Duodenal mucosa (tissue), 2 donors: Measurements from ENCODE around the gene KIAA0586.

ENCODE experiments used
- H3K27ac ChIP-seq: one replicate; pipeline ENCODE4 v1.7.0; 2013; ENCODE audit warnings: low read depth, low read length
- H3K27me3 ChIP-seq, 2 donors: one replicate each; pipeline ENCODE4 v1.7.0; 2013; ENCODE audit warnings: low read length in 2 of 2, control low read depth in 1 of 2; ENCODE audit not compliant: insufficient read depth in 2 of 2, control insufficient read depth in 1 of 2
- H3K36me3 ChIP-seq, 2 donors: one replicate each; pipeline ENCODE4 v1.7.0; 2013; ENCODE audit warnings: low read length in 2 of 2, control low read depth in 1 of 2; ENCODE audit not compliant: insufficient read depth in 2 of 2, control insufficient read depth in 1 of 2
- H3K4me1 ChIP-seq, 2 donors: one replicate each; pipeline ENCODE4 v1.7.0; 2013; ENCODE audit warnings: low read length in 2 of 2, control low read depth in 1 of 2; ENCODE audit not compliant: insufficient read depth in 2 of 2, control insufficient read depth in 1 of 2
- H3K4me3 ChIP-seq, 2 donors: one replicate each; pipeline ENCODE4 v1.7.0; 2013; ENCODE audit warnings: low read length in 2 of 2, low read depth in 1 of 2
- H3K9ac ChIP-seq, 2 donors: one replicate each; pipeline ENCODE4 v1.7.0; 2013; ENCODE audit warnings: low read length in 2 of 2, low read depth in 1 of 2
- H3K9me3 ChIP-seq, 2 donors: one replicate each; pipeline ENCODE4 v1.7.0; 2013; ENCODE audit warnings: low read length in 2 of 2, control low read depth in 1 of 2; ENCODE audit not compliant: control insufficient read depth in 1 of 2

The KIAA0586 gene

GRCh38 chr14:58427281-58428117 is at the start of gene KIAA0586, which contains the start of gene TIMM9:
KIAA0586 (plus strand) TSS chr14:58427719; CDS start chr14:58428265, 546 bp downstream.
TIMM9 (minus strand) TSS chr14:58427531; CDS start chr14:58411945, 15,586 bp downstream.
- H3K27ac ChIP-seq: peak within 1 kb of the TSS; percentile 86
- H3K9me3 ChIP-seq: no peaks in the 10 kb centered on the region
- peaks cover 12 to 13% of the 10 kb centered on the region in 2 donors for H3K4me1 ChIP-seq
- peak within 1 kb of the TSS; percentile 92 to 97 for H3K4me3 ChIP-seq
- peaks cover 0 to 5% of the 10 kb centered on the region in 2 donors for H3K36me3 ChIP-seq
- no peaks in the 10 kb centered on the region for H3K27me3 ChIP-seq
- peak within 1 kb of the TSS; percentile 86 to 92 for H3K9ac ChIP-seq

- H3K4me3 ChIP-seq: no peak overlapping the region
- H3K27me3 ChIP-seq: no peaks in the 10 kb centered on the region
- peaks cover 4 to 6% of the 10 kb centered on the region in 2 donors for H3K4me1 ChIP-seq
- H3K36me3 ChIP-seq: no peaks in the 10 kb centered on the region
- no peaks in the 10 kb centered on the region for H3K9me3 ChIP-seq
- H3K27ac ChIP-seq: no peak overlapping the region
- H3K9ac ChIP-seq: no peak overlapping the region
These were observed 36.7 kb upstream of the KIAA0586 start for GRCh38 chr14:58390830-58391229.

- no peak overlapping the region for H3K27ac ChIP-seq
- H3K36me3 ChIP-seq: no peaks in the 10 kb centered on the region
These were observed 32.0 kb upstream of the KIAA0586 start for GRCh38 chr14:58395562-58395811.

GRCh38 chr14:58395812-58396788 is 31.4 kb upstream of the KIAA0586 start, which contains the start of gene TOMM20L:
TOMM20L (plus strand) TSS chr14:58395930; CDS start chr14:58395958, 28 bp downstream.
- H3K4me3 ChIP-seq: peak within 1 kb of the TSS; percentile 66 to 70
- no peaks in the 10 kb centered on the region for H3K9me3 ChIP-seq
- H3K4me1 ChIP-seq: peaks cover 4 to 9% of the 10 kb centered on the region in 2 donors
- H3K36me3 ChIP-seq: no peaks in the 10 kb centered on the region
- H3K9ac ChIP-seq: peak within 1 kb of the TSS; percentile 22 to 73
- H3K27ac ChIP-seq: peak within 1 kb of the TSS; percentile 68
- H3K27me3 ChIP-seq: no peaks in the 10 kb centered on the region

More at GRCh38 chr14:58395562-58395811, 32.0 kb upstream of the KIAA0586 start:
- Histone ChIP-seq H3K4me3 (peak overlapping the region; percentile 66 to 70), H3K27me3 (no peaks in the 10 kb centered on the region), H3K4me1 (peaks cover 4 to 9% of the 10 kb centered on the region in 2 donors), H3K9ac (peak overlapping the region; percentile 22 to 73), H3K9me3 (no peaks in the 10 kb centered on the region)

- Histone ChIP-seq H3K4me1 (peaks cover 4 to 9% of the 10 kb centered on the region in 2 donors), H3K4me3 (no peak overlapping the region), H3K27me3 (no peaks in the 10 kb centered on the region), H3K9me3 (no peaks in the 10 kb centered on the region), H3K9ac (no peak overlapping the region), H3K36me3 (no peaks in the 10 kb centered on the region), H3K27ac (no peak overlapping the region)
These were observed 30.4 kb upstream of the KIAA0586 start for GRCh38 chr14:58397156-58397555.

GRCh38 chr14:58398495-58398894 is 29.0 kb upstream of the KIAA0586 start:
- Histone ChIP-seq H3K4me1 (peaks cover 4 to 9% of the 10 kb centered on the region in 2 donors), H3K36me3 (no peaks in the 10 kb centered on the region)

GRCh38 chr14:58398895-58399294 is 28.6 kb upstream of the KIAA0586 start:
- H3K4me1 ChIP-seq: peaks cover 4 to 9% of the 10 kb centered on the region in 2 donors
- H3K9ac ChIP-seq: no peak overlapping the region
- H3K9me3 ChIP-seq: no peaks in the 10 kb centered on the region
- no peaks in the 10 kb centered on the region for H3K27me3 ChIP-seq
- no peak overlapping the region for H3K27ac ChIP-seq
- H3K4me3 ChIP-seq: no peak overlapping the region
- H3K36me3 ChIP-seq: no peaks in the 10 kb centered on the region

More at GRCh38 chr14:58398495-58398894, 29.0 kb upstream of the KIAA0586 start:
- Histone ChIP-seq H3K4me3 (no peak overlapping the region), H3K9me3 (no peaks in the 10 kb centered on the region), H3K9ac (no peak overlapping the region), H3K27ac (no peak overlapping the region), H3K27me3 (no peaks in the 10 kb centered on the region)

GRCh38 chr14:58401587-58401986 is 25.9 kb upstream of the KIAA0586 start:
- H3K4me3 ChIP-seq: no peak overlapping the region
- H3K27me3 ChIP-seq: no peaks in the 10 kb centered on the region
- H3K9ac ChIP-seq: no peak overlapping the region
- H3K9me3 ChIP-seq: no peaks in the 10 kb centered on the region
- no peaks in the 10 kb centered on the region for H3K36me3 ChIP-seq
- H3K27ac ChIP-seq: no peak overlapping the region
- no peaks in the 10 kb centered on the region for H3K4me1 ChIP-seq

GRCh38 chr14:58408681-58409215 is 18.8 kb upstream of the KIAA0586 start:
- H3K4me1 ChIP-seq: no peaks in the 10 kb centered on the region
- H3K4me3 ChIP-seq: no peak overlapping the region
- H3K9me3 ChIP-seq: no peaks in the 10 kb centered on the region
- H3K27me3 ChIP-seq: no peaks in the 10 kb centered on the region
- no peak overlapping the region for H3K27ac ChIP-seq
- H3K36me3 ChIP-seq: peaks cover 19 to 42% of the 10 kb centered on the region in 2 donors
- no peak overlapping the region for H3K9ac ChIP-seq
